ENCODE results near the gene TMED4.
A peak's percentile ranks its signal among the peaks of the same experiment; 100 is the strongest.
"Not testable (repeated sequence)": the region's sequence is repeated elsewhere in the genome, so short reads cannot be mapped to it uniquely, and the experiment has no call there.

The TMED4 gene

GRCh38 chr7:44568771-44569560 is 13.1 kb downstream of the TMED4 start:
- DNase-seq = no peak

- DNase-seq = no peak
These were observed 14.1 kb downstream of the TMED4 start for GRCh38 chr7:44567884-44568283.

GRCh38 chr7:44566680-44567079 is 15.4 kb downstream of the TMED4 start:
- DNase-seq = no peak

- DNase-seq = no peak
These were observed 16.1 kb downstream of the TMED4 start for GRCh38 chr7:44565795-44566559.

- peak; percentile 77 for DNase-seq
These were observed 16.8 kb downstream of the TMED4 start for GRCh38 chr7:44565097-44565794.

GRCh38 chr7:44564606-44565005 is 17.4 kb downstream of the TMED4 start:
- DNase-seq = no peak

- no peak for DNase-seq
These were observed 18.8 kb downstream of the TMED4 start for GRCh38 chr7:44563171-44563679.

- DNase-seq = not testable (repeated sequence)
These were observed 19.4 kb downstream of the TMED4 start for GRCh38 chr7:44562622-44562962.

- DNase-seq = no peak
These were observed 19.9 kb downstream of the TMED4 start for GRCh38 chr7:44561962-44562621.

GRCh38 chr7:44561481-44561880 is 20.6 kb downstream of the TMED4 start:
- no peak for DNase-seq

GRCh38 chr7:44559485-44559884 is 22.5 kb downstream of the TMED4 start:
- DNase-seq = no peak

- no peak for DNase-seq
These were observed 24.5 kb downstream of the TMED4 start for GRCh38 chr7:44557485-44557884.

GRCh38 chr7:44555350-44555749 is 26.7 kb downstream of the TMED4 start:
- DNase-seq = no peak

GRCh38 chr7:44552473-44553005 is 29.5 kb downstream of the TMED4 start:
- not testable (repeated sequence) for DNase-seq

- DNase-seq = no peak
These were observed 32.6 kb downstream of the TMED4 start for GRCh38 chr7:44549457-44549856.

GRCh38 chr7:44548893-44549292 is 33.1 kb downstream of the TMED4 start:
- no peak for DNase-seq

GRCh38 chr7:44547536-44548231 is 34.3 kb downstream of the TMED4 start:
- no peak for DNase-seq

- no peak for DNase-seq
These were observed 40.0 kb downstream of the TMED4 start for GRCh38 chr7:44541876-44542610.

- no peak for DNase-seq
These were observed 40.8 kb downstream of the TMED4 start, which contains the start of gene NPC1L1 for GRCh38 chr7:44541028-44541869. Gene NPC1L1 (minus strand): TSS chr7:44541330. CDS start chr7:44541259, 71 bp downstream.

- no peak for DNase-seq
These were observed 41.4 kb downstream of the TMED4 start for GRCh38 chr7:44540592-44541027.

All from eye (tissue), 1 donor.